Measurements from ENCODE around the gene KIF5C.

Gene KIF5C

DNA sequence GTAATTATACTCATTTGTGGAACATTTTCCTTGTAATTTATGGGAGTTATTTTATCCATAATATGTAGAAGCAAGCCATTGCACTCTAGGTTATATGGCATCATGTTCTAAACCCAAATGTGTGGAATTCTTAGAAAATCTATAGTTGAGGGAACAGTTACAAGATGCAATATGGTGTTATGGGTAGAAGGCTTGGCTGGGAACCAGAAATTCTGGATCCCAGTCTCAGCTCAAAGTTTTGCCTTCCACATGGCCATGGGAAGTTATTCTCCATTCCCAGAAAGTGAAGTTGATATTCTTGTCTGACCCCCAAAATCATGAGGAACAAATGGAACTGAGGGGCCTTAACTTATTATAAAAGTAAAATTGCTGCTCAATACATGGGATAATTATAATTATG is 38.0 kb downstream of the KIF5C start (continued):
- TF ChIP-seq, protein P1, sequence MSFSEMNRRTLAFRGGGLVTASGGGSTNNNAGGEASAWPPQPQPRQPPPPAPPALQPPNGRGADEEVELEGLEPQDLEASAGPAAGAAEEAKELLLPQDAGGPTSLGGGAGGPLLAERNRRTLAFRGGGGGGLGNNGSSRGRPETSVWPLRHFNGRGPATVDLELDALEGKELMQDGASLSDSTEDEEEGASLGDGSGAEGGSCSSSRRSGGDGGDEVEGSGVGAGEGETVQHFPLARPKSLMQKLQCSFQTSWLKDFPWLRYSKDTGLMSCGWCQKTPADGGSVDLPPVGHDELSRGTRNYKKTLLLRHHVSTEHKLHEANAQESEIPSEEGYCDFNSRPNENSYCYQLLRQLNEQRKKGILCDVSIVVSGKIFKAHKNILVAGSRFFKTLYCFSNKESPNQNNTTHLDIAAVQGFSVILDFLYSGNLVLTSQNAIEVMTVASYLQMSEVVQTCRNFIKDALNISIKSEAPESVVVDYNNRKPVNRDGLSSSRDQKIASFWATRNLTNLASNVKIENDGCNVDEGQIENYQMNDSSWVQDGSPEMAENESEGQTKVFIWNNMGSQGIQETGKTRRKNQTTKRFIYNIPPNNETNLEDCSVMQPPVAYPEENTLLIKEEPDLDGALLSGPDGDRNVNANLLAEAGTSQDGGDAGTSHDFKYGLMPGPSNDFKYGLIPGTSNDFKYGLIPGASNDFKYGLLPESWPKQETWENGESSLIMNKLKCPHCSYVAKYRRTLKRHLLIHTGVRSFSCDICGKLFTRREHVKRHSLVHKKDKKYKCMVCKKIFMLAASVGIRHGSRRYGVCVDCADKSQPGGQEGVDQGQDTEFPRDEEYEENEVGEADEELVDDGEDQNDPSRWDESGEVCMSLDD (tag by site-specific recombination; IDR thresholded peaks at IDR 0.05) = no peak
- no peak for TF ChIP-seq TRIM28 (IDR thresholded peaks at IDR 0.05; ENCODE audit: borderline replicate concordance, low read length)

- ChIA-PET POLR2A (no interaction called here), CTCF (interaction anchor here (0.7 to 1.0 kb wide), 2 partner anchors 10 to 32 kb away, joined by 4 to 7 read pairs; no protein-coding TSS in a partner anchor)
Measured at GRCh38 chr2:148913492-148913891, 38.5 kb downstream of the KIF5C start.

More at GRCh38 chr2:148913492-148913891, 38.5 kb downstream of the KIF5C start:
- no peaks in the 10 kb centered on the region for H3K4me1 ChIP-seq (ENCODE audit: control insufficient read depth, insufficient read depth, low read length)
- H3K36me3 ChIP-seq (ENCODE audit: control insufficient read depth in 2 of 2, insufficient read depth in 1 of 2, low read length in 2 of 2) = no peaks in the 10 kb centered on the region
- no peak overlapping the region for H3K27ac ChIP-seq (ENCODE audit: extremely low read depth, low read depth, low read length)
- TF ChIP-seq GLI4 (tag by site-specific recombination; IDR thresholded peaks at IDR 0.05) (no peak), ZNF560 (tag by site-specific recombination; IDR thresholded peaks at IDR 0.05; ENCODE audit: borderline replicate concordance) (no peak), WT1 (tag by site-specific recombination; IDR thresholded peaks at IDR 0.05) (no peak), KLF8 (tag by site-specific recombination; IDR thresholded peaks at IDR 0.05) (no peak), ZFP3 (tag by site-specific recombination; IDR thresholded peaks at IDR 0.05; ENCODE audit: low read depth) (no peak), ZNF132 (tag by site-specific recombination; IDR thresholded peaks at IDR 0.05; ENCODE audit: borderline replicate concordance) (no peak), ZBTB21 (tag by site-specific recombination; IDR thresholded peaks at IDR 0.05) (no peak), ZNF148 (tag by site-specific recombination; IDR thresholded peaks at IDR 0.05; ENCODE audit: borderline replicate concordance) (no peak), HOXD13 (CRISPR knock-in tag; IDR thresholded peaks at IDR 0.05; ENCODE audit: borderline replicate concordance) (no peak), ZNF311 (tag by site-specific recombination; IDR thresholded peaks at IDR 0.05; ENCODE audit: borderline replicate concordance) (no peak), SETDB1 (IDR thresholded peaks at IDR 0.05; ENCODE audit: insufficient read length, low read length) (no peak)
- TF ChIP-seq, protein P2, sequence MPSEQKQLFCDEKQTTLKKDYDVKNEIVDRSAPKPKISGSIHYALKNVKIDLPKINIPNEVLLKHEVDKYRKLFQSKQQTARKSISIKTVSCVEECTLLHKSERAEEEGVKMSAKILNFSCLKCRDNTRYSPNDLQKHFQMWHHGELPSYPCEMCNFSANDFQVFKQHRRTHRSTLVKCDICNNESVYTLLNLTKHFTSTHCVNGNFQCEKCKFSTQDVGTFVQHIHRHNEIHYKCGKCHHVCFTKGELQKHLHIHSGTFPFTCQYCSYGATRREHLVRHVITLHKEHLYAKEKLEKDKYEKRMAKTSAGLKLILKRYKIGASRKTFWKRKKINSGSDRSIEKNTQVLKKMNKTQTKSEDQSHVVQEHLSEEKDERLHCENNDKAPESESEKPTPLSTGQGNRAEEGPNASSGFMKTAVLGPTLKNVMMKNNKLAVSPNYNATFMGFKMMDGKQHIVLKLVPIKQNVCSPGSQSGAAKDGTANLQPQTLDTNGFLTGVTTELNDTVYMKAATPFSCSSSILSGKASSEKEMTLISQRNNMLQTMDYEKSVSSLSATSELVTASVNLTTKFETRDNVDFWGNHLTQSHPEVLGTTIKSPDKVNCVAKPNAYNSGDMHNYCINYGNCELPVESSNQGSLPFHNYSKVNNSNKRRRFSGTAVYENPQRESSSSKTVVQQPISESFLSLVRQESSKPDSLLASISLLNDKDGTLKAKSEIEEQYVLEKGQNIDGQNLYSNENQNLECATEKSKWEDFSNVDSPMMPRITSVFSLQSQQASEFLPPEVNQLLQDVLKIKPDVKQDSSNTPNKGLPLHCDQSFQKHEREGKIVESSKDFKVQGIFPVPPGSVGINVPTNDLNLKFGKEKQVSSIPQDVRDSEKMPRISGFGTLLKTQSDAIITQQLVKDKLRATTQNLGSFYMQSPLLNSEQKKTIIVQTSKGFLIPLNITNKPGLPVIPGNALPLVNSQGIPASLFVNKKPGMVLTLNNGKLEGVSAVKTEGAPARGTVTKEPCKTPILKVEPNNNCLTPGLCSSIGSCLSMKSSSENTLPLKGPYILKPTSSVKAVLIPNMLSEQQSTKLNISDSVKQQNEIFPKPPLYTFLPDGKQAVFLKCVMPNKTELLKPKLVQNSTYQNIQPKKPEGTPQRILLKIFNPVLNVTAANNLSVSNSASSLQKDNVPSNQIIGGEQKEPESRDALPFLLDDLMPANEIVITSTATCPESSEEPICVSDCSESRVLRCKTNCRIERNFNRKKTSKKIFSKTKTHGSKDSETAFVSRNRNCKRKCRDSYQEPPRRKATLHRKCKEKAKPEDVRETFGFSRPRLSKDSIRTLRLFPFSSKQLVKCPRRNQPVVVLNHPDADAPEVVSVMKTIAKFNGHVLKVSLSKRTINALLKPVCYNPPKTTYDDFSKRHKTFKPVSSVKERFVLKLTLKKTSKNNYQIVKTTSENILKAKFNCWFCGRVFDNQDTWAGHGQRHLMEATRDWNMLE (tag by site-specific recombination; conservative IDR thresholded peaks at IDR 0.05; ENCODE audit: low read depth) = no peak
- TF ChIP-seq, protein P3, sequence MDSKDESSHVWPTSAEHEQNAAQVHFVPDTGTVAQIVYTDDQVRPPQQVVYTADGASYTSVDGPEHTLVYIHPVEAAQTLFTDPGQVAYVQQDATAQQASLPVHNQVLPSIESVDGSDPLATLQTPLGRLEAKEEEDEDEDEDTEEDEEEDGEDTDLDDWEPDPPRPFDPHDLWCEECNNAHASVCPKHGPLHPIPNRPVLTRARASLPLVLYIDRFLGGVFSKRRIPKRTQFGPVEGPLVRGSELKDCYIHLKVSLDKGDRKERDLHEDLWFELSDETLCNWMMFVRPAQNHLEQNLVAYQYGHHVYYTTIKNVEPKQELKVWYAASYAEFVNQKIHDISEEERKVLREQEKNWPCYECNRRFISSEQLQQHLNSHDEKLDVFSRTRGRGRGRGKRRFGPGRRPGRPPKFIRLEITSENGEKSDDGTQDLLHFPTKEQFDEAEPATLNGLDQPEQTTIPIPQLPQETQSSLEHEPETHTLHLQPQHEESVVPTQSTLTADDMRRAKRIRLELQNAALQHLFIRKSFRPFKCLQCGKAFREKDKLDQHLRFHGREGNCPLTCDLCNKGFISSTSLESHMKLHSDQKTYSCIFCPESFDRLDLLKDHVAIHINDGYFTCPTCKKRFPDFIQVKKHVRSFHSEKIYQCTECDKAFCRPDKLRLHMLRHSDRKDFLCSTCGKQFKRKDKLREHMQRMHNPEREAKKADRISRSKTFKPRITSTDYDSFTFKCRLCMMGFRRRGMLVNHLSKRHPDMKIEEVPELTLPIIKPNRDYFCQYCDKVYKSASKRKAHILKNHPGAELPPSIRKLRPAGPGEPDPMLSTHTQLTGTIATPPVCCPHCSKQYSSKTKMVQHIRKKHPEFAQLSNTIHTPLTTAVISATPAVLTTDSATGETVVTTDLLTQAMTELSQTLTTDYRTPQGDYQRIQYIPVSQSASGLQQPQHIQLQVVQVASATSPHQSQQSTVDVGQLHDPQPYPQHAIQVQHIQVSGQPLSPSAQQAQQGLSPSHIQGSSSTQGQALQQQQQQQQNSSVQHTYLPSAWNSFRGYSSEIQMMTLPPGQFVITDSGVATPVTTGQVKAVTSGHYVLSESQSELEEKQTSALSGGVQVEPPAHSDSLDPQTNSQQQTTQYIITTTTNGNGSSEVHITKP (tag by site-specific recombination; IDR thresholded peaks at IDR 0.05) = no peak
- H3K9me3 ChIP-seq (ENCODE audit: control insufficient read depth, insufficient read depth, low read depth, low read length) = no peaks in the 10 kb centered on the region
- no peak overlapping the region for H3K4me3 ChIP-seq (ENCODE audit: low read depth, low read length)
